Heart right ventricle (tissue), 16 donors: ENCODE results near the gene COL25A1. TPM values are rescaled to one million over a fixed set of nuclear protein-coding genes. Genes with fewer than 3 reads are reported as not detected.

Source experiments
- ATAC-seq, 8 donors: fragments of 200-7000 bp; cut with Tn5 transposase; one replicate each; pipeline ENCODE4 v1.9.1; 2020; ENCODE audit warnings: mild to moderate bottlenecking in 8 of 8, moderate library complexity in 8 of 8, moderate number of reproducible peaks in 1 of 8
- DNase-seq, 2 donors: peaks; one replicate each; pipeline ENCODE4 v3.0.0-alpha.2; 2020
- H3K27ac ChIP-seq, 10 donors: fragments of 200-600 bp; sonication (generic) in 2 of 10; one replicate each; pipeline versions ENCODE4 v1.5.0 to v1.8.0; 2020 to 2022; ENCODE audit warnings: mild to moderate bottlenecking in 3 of 10
- H3K27me3 ChIP-seq, 7 donors: fragments of 200-600 bp; one replicate each; pipeline ENCODE4 v1.8.0; 2021 to 2022; ENCODE audit warnings: mild to moderate bottlenecking in 2 of 7
- H3K36me3 ChIP-seq, 9 donors: fragments of 200-600 bp; sonication (generic) in 1 of 9; one replicate each; pipeline versions ENCODE4 v1.5.0 to v1.8.0; 2020 to 2022; ENCODE audit warnings: mild to moderate bottlenecking in 2 of 9
- H3K4me1 ChIP-seq, 9 donors: fragments of 200-600 bp; sonication (generic) in 1 of 9; one replicate each; pipeline versions ENCODE4 v1.5.0 to v1.8.0; 2020 to 2022; ENCODE audit warnings: mild to moderate bottlenecking in 4 of 9
- H3K4me3 ChIP-seq, 10 donors: fragments of 200-600 bp; sonication (generic) in 2 of 10; one replicate each; pipeline versions ENCODE4 v1.5.0 to v1.8.0; 2020 to 2022; ENCODE audit warnings: mild to moderate bottlenecking in 7 of 10, moderate library complexity in 2 of 10
- H3K9me3 ChIP-seq, 11 donors: fragments of 200-600 bp in 10 of 11; sonication (generic) in 2 of 11; one replicate each; pipeline versions ENCODE4 v1.5.0 to v1.8.0; 2013 to 2022; ENCODE audit warnings: mild to moderate bottlenecking in 2 of 11, control low read depth in 1 of 11, moderate library complexity in 1 of 11
- CTCF ChIP-seq, 9 donors: fragments of 200-600 bp; sonication (generic) in 2 of 9; IDR thresholded peaks; one replicate each; pipeline versions ENCODE4 v1.5.0 to v1.8.0; 2021 to 2022; ENCODE audit warnings: antibody characterized with exemption in 9 of 9, mild to moderate bottlenecking in 5 of 9, moderate library complexity in 1 of 9
- WGBS, 2 donors: extraction: QIAGEN DNeasy Blood & Tissue Kit; methylation state at CpG; one replicate each; pipeline ENCODE4 v1.1.7; 2013; ENCODE audit warnings: inconsistent platforms in 1 of 2; 5-methylcytosine and 5-hydroxymethylcytosine counted together
- intact Hi-C, 10 donors: fragments of 100-400 bp; cut with DNase I; formaldehyde crosslinking; loops; one replicate each; pipeline versions ENCODE4 v1.11.1 to v1.14.2; 2022
- polyA plus RNA-seq, 2 donors: library from polyadenylated mRNA; stranded (reverse); fragments of 200-250 nt; gene quantifications; one replicate each; pipeline ENCODE4 v1.2.3, GENCODE V29; 2013
- total RNA-seq, 10 donors: library from RNA; stranded (reverse); fragmentation: NEBNext Ultra II Directional in 3 of 10; extraction: Animal tissue kit (Norgen Biotek cat#: 25700) in 3 of 10; gene quantifications; one replicate each; pipeline versions ENCODE4 v1.2.1 to v1.2.4, GENCODE V29; 2021 to 2023
- donor health status: Arrhythmogenic right ventricular cardiomyopathy.
- donor health status: ischemic (EF 13 %, LVEDD 7.1; RV severe dilation, severe dysfunction).
- donor health status: healthy with polysubstance abuse.
- donor health status: DM: no; HTN: yes; CAD: no.
- donor health status: DM: no; HTN: no; CAD: no.
- donor health status: ischemic (EF 25% LVEDD 6.9; RV normal size, moderate dysfunction).
- donor health status: ischemic (EF 25% LVEDD 5.7; RV mildly dilated, moderate dysfunction).
- donor health status: healthy.
- donor health status: DM: yes; HTN: yes; CAD: no.
- donor health status: Ischemic cardiomyopathy.
- donor health status: ischemic (EF 35%, LVEDD 5.7; RV mildly dilated, moderate dysfunction).
- donor health status: nonischemic (EF 11% LVEDD 7.7; RV severe dilation, severe dysfunction).
- donor health status: DM: yes; HTN: yes; CAD: no.
- donor health status: PGD.
- donor health status: ischemic (EF 29% LVEDD 5.4; RV normal size, mild dysfunction).
- donor health status: nonischemic (EF 23%, LVEDD 6.1; RV moderate dilation, normal function).

COL25A1 gene
- total and polyA plus RNA-seq, 12 donors: 0.07 to 1.2 (median 0.41) TPM

GRCh38 chr4:108891896-108892590 is 410.4 kb downstream of the COL25A1 start:
- Histone ChIP-seq H3K4me3 (no peak overlapping the region), H3K4me1 (no peaks in the 10 kb centered on the region), H3K27ac (no peak overlapping the region), H3K27me3 (no peaks in the 10 kb centered on the region), H3K9me3 (no peaks in the 10 kb centered on the region), H3K36me3 (no peaks in the 10 kb centered on the region)
- DNase-seq (no peak), ATAC-seq (no peak)
- intact Hi-C loops: no loop called here
- WGBS, 2 donors: 94 to 98% methylated on average over 1 of the region's 1 CpG
- TF ChIP-seq CTCF (IDR thresholded peaks at IDR 0.05): no peak

GRCh38 chr4:108890484-108890881 is 412.0 kb downstream of the COL25A1 start:
- ATAC-seq (no peak), DNase-seq (no peak)
- 47 to 63% methylated on average over 2 of the region's 2 CpGs for WGBS, 2 donors
- Histone ChIP-seq H3K27me3 (no peaks in the 10 kb centered on the region), H3K4me1 (no peaks in the 10 kb centered on the region), H3K27ac (no peak overlapping the region), H3K9me3 (no peaks in the 10 kb centered on the region), H3K4me3 (no peak overlapping the region), H3K36me3 (no peaks in the 10 kb centered on the region)
- no peak for TF ChIP-seq CTCF (IDR thresholded peaks at IDR 0.05)
- intact Hi-C loops: no loop called here

GRCh38 chr4:108889696-108890483 is 412.6 kb downstream of the COL25A1 start:
- H3K36me3 ChIP-seq: no peaks in the 10 kb centered on the region
- intact Hi-C loops: no loop called here
- no peak for DNase-seq
- H3K4me3 ChIP-seq: no peak overlapping the region
- TF ChIP-seq CTCF (IDR thresholded peaks at IDR 0.05): no peak
- WGBS, 2 donors: 69% methylated on average over 8 of the region's 8 CpGs
- H3K4me1 ChIP-seq: no peaks in the 10 kb centered on the region
- H3K9me3 ChIP-seq: no peaks in the 10 kb centered on the region
- no peak for ATAC-seq
- no peak overlapping the region for H3K27ac ChIP-seq
- no peaks in the 10 kb centered on the region for H3K27me3 ChIP-seq

- 96 to 100% methylated on average over 1 of the region's 1 CpG for WGBS, 2 donors
These were observed 413.7 kb downstream of the COL25A1 start for GRCh38 chr4:108888769-108889168.

More at GRCh38 chr4:108888769-108889168, 413.7 kb downstream of the COL25A1 start:
- H3K27ac ChIP-seq: no peak overlapping the region
- no peaks in the 10 kb centered on the region for H3K27me3 ChIP-seq
- DNase-seq (no peak), ATAC-seq (no peak)
- no peaks in the 10 kb centered on the region for H3K4me1 ChIP-seq
- intact Hi-C loops: no loop called here
- H3K4me3 ChIP-seq: no peak overlapping the region
- TF ChIP-seq CTCF (IDR thresholded peaks at IDR 0.05): no peak
- H3K9me3 ChIP-seq: no peaks in the 10 kb centered on the region
- H3K36me3 ChIP-seq: no peaks in the 10 kb centered on the region
